HL-60 (cell line): ENCODE measurements around the gene TBX21.

Experiments used
- GABPA ChIP-seq: IDR thresholded peaks from 2 replicates; pipeline ENCODE4 v1.6.1; 2012; ENCODE audit warnings: low read depth
- POLR2AphosphoS5 ChIP-seq: IDR thresholded peaks from 2 replicates; pipeline ENCODE4 v1.6.1; 2012; ENCODE audit warnings: low read depth
- SPI1 ChIP-seq: IDR thresholded peaks from 2 replicates; pipeline ENCODE4 v1.6.1; 2012; ENCODE audit warnings: low read depth, mild to moderate bottlenecking, borderline replicate concordance
- TF ChIP-seq, protein P1 (sequence below): IDR thresholded peaks from one replicate; pipeline ENCODE4 v1.5.1; 2011; ENCODE audit warnings: low read length, control low read depth, inconsistent platforms; ENCODE audit not compliant: insufficient read depth

DNA sequence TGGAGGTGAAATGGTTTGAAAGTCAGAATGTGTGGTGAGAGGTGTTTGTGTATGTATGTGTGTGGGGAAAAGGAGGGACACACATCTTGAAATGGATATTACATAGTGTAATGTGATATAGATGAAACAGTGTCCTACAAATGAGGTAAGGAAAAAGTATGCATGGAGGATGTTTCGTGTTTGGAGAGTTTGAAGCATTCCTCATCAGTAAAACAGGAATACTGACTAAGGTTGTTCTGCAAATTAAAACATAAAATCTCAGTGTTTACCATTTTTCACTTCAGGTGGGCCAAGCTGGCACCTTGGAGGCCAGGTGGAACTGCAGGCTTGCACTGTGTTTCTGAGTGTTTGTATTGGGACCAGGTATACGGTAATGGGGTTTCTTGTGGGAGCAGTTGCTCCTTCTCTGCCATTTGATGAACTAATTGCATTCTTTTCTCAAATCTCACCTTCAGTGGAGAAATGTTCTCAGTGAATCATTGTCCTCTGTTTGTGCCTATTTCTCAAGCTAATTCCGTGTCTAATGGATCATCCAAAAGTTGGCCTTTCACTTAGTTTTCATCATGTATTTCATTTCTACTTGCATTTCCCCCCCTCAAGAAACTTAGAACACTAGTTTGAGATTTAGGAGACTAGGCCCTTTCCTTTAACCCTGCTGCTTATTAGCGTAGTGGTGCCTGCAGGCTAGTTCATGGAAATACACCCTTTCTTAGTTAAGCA is 47.3 kb upstream of the TBX21 start:
- no peak for TF ChIP-seq POLR2AphosphoS5
- TF ChIP-seq, protein P1, sequence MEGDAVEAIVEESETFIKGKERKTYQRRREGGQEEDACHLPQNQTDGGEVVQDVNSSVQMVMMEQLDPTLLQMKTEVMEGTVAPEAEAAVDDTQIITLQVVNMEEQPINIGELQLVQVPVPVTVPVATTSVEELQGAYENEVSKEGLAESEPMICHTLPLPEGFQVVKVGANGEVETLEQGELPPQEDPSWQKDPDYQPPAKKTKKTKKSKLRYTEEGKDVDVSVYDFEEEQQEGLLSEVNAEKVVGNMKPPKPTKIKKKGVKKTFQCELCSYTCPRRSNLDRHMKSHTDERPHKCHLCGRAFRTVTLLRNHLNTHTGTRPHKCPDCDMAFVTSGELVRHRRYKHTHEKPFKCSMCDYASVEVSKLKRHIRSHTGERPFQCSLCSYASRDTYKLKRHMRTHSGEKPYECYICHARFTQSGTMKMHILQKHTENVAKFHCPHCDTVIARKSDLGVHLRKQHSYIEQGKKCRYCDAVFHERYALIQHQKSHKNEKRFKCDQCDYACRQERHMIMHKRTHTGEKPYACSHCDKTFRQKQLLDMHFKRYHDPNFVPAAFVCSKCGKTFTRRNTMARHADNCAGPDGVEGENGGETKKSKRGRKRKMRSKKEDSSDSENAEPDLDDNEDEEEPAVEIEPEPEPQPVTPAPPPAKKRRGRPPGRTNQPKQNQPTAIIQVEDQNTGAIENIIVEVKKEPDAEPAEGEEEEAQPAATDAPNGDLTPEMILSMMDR = no peak
- no peak for TF ChIP-seq GABPA
- no peak for TF ChIP-seq SPI1
